PC-3 (cell line): ENCODE measurements around the gene PHYKPL. TPM values are rescaled to one million over a fixed set of nuclear protein-coding genes. Genes with fewer than 3 reads are reported as not detected.

Experiments
- ATAC-seq: fragments of 200-7000 bp; cut with Tn5 transposase; 2 replicates; pipeline ENCODE4 v1.9.1; 2020; ENCODE audit warnings: mild to moderate bottlenecking, moderate library complexity
- BruUV-seq: library from RNA; stranded (reverse); fragments of 400-500 nt; replicated peaks from 2 replicates; lab custom pipeline; 2021; lab: Mats Ljungman, UMichigan
- CTCF ChIA-PET: fragments of 300-600 bp; sonication (Branson Sonifier 250); formaldehyde crosslinking; loops from one replicate; lab custom pipeline; 2022; ENCODE audit warnings: antibody characterized with exemption; lab: Charles Lee
- POLR2A ChIA-PET: fragments of 300-600 bp; sonication (Branson Sonifier 250); formaldehyde crosslinking; loops from one replicate; lab custom pipeline; 2022; ENCODE audit warnings: antibody characterized with exemption; ENCODE audit not compliant: unreplicated experiment; lab: Charles Lee
- DNase-seq: peaks from one replicate; pipeline ENCODE4 v3.0.0-alpha.2; 2015
- H2AFZ ChIP-seq: fragments of 300-600 bp; sonication (generic); 2 replicates; pipeline ENCODE4 v1.6.0; 2016; ENCODE audit warnings: antibody characterized with exemption, low read length
- H3F3A ChIP-seq: fragments of 300-600 bp; sonication (generic); one replicate; pipeline ENCODE4 v1.6.0; 2017; ENCODE audit warnings: antibody characterized with exemption, low read length, control low read depth, mild to moderate bottlenecking; ENCODE audit not compliant: unreplicated experiment
- H3K27ac ChIP-seq: fragments of 300-600 bp; sonication (generic); 2 replicates; pipeline ENCODE4 v1.5.1; 2016; ENCODE audit warnings: mild to moderate bottlenecking, low read length
- H3K27me3 ChIP-seq: fragments of 300-600 bp; sonication (generic); 2 replicates; pipeline ENCODE4 v1.6.1; 2016; ENCODE audit warnings: low read length, mixed read lengths
- H3K36me3 ChIP-seq: fragments of 300-600 bp; sonication (generic); 2 replicates; pipeline ENCODE4 v1.6.1; 2016; ENCODE audit warnings: low read depth, mixed run types, low read length, mixed read lengths
- H3K4me1 ChIP-seq: fragments of 300-600 bp; sonication (generic); 2 replicates; pipeline ENCODE4 v1.5.1; 2016; ENCODE audit warnings: low read length; ENCODE audit not compliant: insufficient read depth
- H3K4me2 ChIP-seq: fragments of 300-600 bp; sonication (generic); 2 replicates; pipeline ENCODE4 v1.6.0; 2016; ENCODE audit warnings: low read length
- H3K4me3 ChIP-seq: fragments of 300-600 bp; sonication (generic); 2 replicates; pipeline ENCODE4 v1.5.1; 2016; ENCODE audit warnings: mild to moderate bottlenecking, low read length, mixed read lengths
- H3K79me2 ChIP-seq: fragments of 300-600 bp; sonication (generic); 2 replicates; pipeline ENCODE4 v1.6.1; 2017; ENCODE audit warnings: low read length, mixed read lengths
- H3K9ac ChIP-seq: fragments of 300-600 bp; sonication (generic); 2 replicates; pipeline ENCODE4 v1.6.0; 2016; ENCODE audit warnings: mild to moderate bottlenecking, low read length
- H3K9me2 ChIP-seq: fragments of 300-600 bp; sonication (generic); replicated peaks from 2 replicates; pipeline ENCODE4 v1.6.1; 2016; ENCODE audit warnings: mixed run types, low read length, mixed read lengths
- H3K9me3 ChIP-seq: fragments of 300-600 bp; sonication (generic); 2 replicates; pipeline ENCODE4 v1.6.1; 2016; ENCODE audit warnings: low read length, mixed read lengths
- H4K20me1 ChIP-seq: fragments of 300-600 bp; sonication (generic); 2 replicates; pipeline ENCODE4 v1.6.1; 2016; ENCODE audit warnings: low read length, mixed read lengths
- EZH2 ChIP-seq: fragments of 300-600 bp; sonication (generic); IDR thresholded peaks from one replicate; pipeline ENCODE4 v1.6.1; 2017; ENCODE audit warnings: antibody characterized with exemption, mild to moderate bottlenecking, low read length; ENCODE audit not compliant: unreplicated experiment
- EZH2phosphoT487 ChIP-seq: fragments of 300-600 bp; sonication (generic); IDR thresholded peaks from 2 replicates; pipeline ENCODE4 v1.6.1; 2018; ENCODE audit warnings: mild to moderate bottlenecking, antibody characterized with exemption, low read length, borderline replicate concordance
- intact Hi-C: fragments of 100-400 bp; cut with micrococcal nuclease; formaldehyde crosslinking; loops from 2 replicates; pipeline ENCODE4 v1.9.0; 2023
- total RNA-seq: library from RNA; depleted of rRNA; stranded (reverse); fragments of >200 nt; gene quantifications from 2 replicates; pipeline ENCODE4 v1.2.3, GENCODE V29; 2014
- TF ChIP-seq, protein P1 (sequence below): fragments of 300-600 bp; sonication (generic); conservative IDR thresholded peaks from 2 replicates; pipeline ENCODE4 v1.5.1; 2017; ENCODE audit warnings: antibody characterized with exemption, low read depth, mild to moderate bottlenecking, low read length

The PHYKPL gene
- total RNA-seq, 1 experiment from 2014 or later, result 31.2 TPM

DNA sequence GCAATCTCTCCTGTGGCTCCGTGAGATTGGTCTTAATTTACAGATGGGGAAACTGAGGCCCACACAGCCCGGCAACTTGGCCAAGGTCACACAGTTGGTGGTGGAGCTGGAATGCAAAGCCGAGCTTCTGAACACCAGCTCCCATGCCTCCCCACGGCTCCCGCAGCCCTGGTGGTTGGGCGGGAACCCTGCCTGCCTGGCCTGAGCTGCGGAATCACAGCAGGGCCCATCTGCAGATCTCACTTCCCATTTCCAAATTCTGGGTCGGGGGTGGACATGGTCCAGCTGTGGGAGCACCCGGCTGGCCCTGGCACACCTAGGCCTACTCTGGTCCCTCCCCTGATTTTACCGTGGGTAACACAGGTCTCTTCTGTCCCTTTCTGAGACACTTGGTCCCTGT, 35.3 kb upstream of the PHYKPL start:
- intact Hi-C loops, result no loop called here
- H4K20me1 ChIP-seq, result no peaks in the 10 kb centered on the region
- DNase-seq (no peak), ATAC-seq (no peak)
- no peaks in the 10 kb centered on the region for H3K9me3 ChIP-seq
- CTCF ChIA-PET, result no interaction called here
- H3K36me3 ChIP-seq, result no peaks in the 10 kb centered on the region
- no peaks in the 10 kb centered on the region for H3K27me3 ChIP-seq
- TF ChIP-seq, protein P1, sequence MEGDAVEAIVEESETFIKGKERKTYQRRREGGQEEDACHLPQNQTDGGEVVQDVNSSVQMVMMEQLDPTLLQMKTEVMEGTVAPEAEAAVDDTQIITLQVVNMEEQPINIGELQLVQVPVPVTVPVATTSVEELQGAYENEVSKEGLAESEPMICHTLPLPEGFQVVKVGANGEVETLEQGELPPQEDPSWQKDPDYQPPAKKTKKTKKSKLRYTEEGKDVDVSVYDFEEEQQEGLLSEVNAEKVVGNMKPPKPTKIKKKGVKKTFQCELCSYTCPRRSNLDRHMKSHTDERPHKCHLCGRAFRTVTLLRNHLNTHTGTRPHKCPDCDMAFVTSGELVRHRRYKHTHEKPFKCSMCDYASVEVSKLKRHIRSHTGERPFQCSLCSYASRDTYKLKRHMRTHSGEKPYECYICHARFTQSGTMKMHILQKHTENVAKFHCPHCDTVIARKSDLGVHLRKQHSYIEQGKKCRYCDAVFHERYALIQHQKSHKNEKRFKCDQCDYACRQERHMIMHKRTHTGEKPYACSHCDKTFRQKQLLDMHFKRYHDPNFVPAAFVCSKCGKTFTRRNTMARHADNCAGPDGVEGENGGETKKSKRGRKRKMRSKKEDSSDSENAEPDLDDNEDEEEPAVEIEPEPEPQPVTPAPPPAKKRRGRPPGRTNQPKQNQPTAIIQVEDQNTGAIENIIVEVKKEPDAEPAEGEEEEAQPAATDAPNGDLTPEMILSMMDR, result no peak
- TF ChIP-seq EZH2 (no peak), EZH2phosphoT487 (no peak)
- BruUV-seq, result no TSS peak
- H3K4me1 ChIP-seq, result no peaks in the 10 kb centered on the region
- no peak overlapping the region for H3K9ac ChIP-seq
- no peak overlapping the region for H3K4me3 ChIP-seq
- POLR2A ChIA-PET, result no interaction called here
- H3F3A ChIP-seq, result no peaks in the 10 kb centered on the region
- H2AFZ ChIP-seq, result no peak overlapping the region
- H3K27ac ChIP-seq, result no peak overlapping the region
- H3K9me2 ChIP-seq, result no peaks in the 10 kb centered on the region
- no peak overlapping the region for H3K4me2 ChIP-seq
- no peaks in the 10 kb centered on the region for H3K79me2 ChIP-seq

- Histone ChIP-seq H3K4me2 (no peak overlapping the region), H3K9me2 (no peaks in the 10 kb centered on the region), H3F3A (no peaks in the 10 kb centered on the region), H2AFZ (no peak overlapping the region), H3K27ac (no peak overlapping the region), H4K20me1 (no peaks in the 10 kb centered on the region), H3K9me3 (no peaks in the 10 kb centered on the region), H3K4me1 (no peaks in the 10 kb centered on the region), H3K4me3 (no peak overlapping the region), H3K79me2 (no peaks in the 10 kb centered on the region), H3K27me3 (no peaks in the 10 kb centered on the region), H3K9ac (no peak overlapping the region), H3K36me3 (no peaks in the 10 kb centered on the region)
- DNase-seq (no peak), ATAC-seq (no peak)
- POLR2A ChIA-PET, result no interaction called here
- intact Hi-C loops, result no loop called here
- TF ChIP-seq EZH2phosphoT487 (no peak), EZH2 (no peak)
- TF ChIP-seq, protein P1, result no peak
- CTCF ChIA-PET, result no interaction called here
- no TSS peak for BruUV-seq
Measured at GRCh38 chr5:178267245-178267644, 34.6 kb upstream of the PHYKPL start.

GRCh38 chr5:178266581-178266980, 34.0 kb upstream of the PHYKPL start:
- Histone ChIP-seq H2AFZ (no peak overlapping the region), H3K9me2 (no peaks in the 10 kb centered on the region), H3K9ac (no peak overlapping the region), H3K4me3 (no peak overlapping the region), H3K36me3 (no peaks in the 10 kb centered on the region), H3K4me1 (no peaks in the 10 kb centered on the region), H4K20me1 (no peaks in the 10 kb centered on the region), H3K27ac (no peak overlapping the region), H3K27me3 (no peaks in the 10 kb centered on the region), H3K4me2 (no peak overlapping the region), H3F3A (no peaks in the 10 kb centered on the region), H3K9me3 (no peaks in the 10 kb centered on the region), H3K79me2 (no peaks in the 10 kb centered on the region)
- ATAC-seq, result no peak
- intact Hi-C loops, result no loop called here
- BruUV-seq, result no TSS peak
- ChIA-PET POLR2A (no interaction called here), CTCF (no interaction called here)
- no peak for DNase-seq
- TF ChIP-seq EZH2, result no peak
